ENCODE results near the gene PTTG1IP. TPM values are rescaled to one million over a fixed set of nuclear protein-coding genes. Genes with fewer than 3 reads are reported as not detected.

PTTG1IP gene
- total and polyA plus RNA-seq, 2 of the 13 experiments (the other 11 are each of a cell fraction or from before 2014, with no cell fraction given): 161 to 700 TPM

GRCh38 chr21:44845418-44846223, 27.9 kb downstream of the PTTG1IP start (continued):
- TF ChIP-seq, protein P1, sequence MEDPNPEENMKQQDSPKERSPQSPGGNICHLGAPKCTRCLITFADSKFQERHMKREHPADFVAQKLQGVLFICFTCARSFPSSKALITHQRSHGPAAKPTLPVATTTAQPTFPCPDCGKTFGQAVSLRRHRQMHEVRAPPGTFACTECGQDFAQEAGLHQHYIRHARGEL (CRISPR knock-in tag; IDR thresholded peaks at IDR 0.05): no peak
- TF ChIP-seq NFKB2 (CRISPR knock-in tag; IDR thresholded peaks at IDR 0.05; ENCODE audit: borderline replicate concordance) (no peak), GFI1 (CRISPR knock-in tag; IDR thresholded peaks at IDR 0.05; ENCODE audit: borderline replicate concordance) (peak; percentile 51; the same call in 1 of the 2 replicates), ZBTB26 (CRISPR knock-in tag; IDR thresholded peaks at IDR 0.05; ENCODE audit: borderline replicate concordance) (no peak), ZNF784 (CRISPR knock-in tag; IDR thresholded peaks at IDR 0.05; ENCODE audit: borderline replicate concordance) (0 out of 2 replicates have a peak, but pooled peaks have one; percentile 53), ZNF367 (CRISPR knock-in tag; IDR thresholded peaks at IDR 0.05; ENCODE audit: borderline replicate concordance) (no peak), ZNF672 (CRISPR knock-in tag; IDR thresholded peaks at IDR 0.05) (no peak), ZSCAN9 (CRISPR knock-in tag; IDR thresholded peaks at IDR 0.05; ENCODE audit: borderline replicate concordance) (no peak), DMAP1 (CRISPR knock-in tag; IDR thresholded peaks at IDR 0.05) (no peak), MYC (CRISPR knock-in tag; IDR thresholded peaks at IDR 0.05; ENCODE audit: borderline replicate concordance) (peak; percentile 55; the same call in 1 of the 2 replicates), RBAK (CRISPR knock-in tag; IDR thresholded peaks at IDR 0.05) (no peak), MTF1 (CRISPR knock-in tag; IDR thresholded peaks at IDR 0.05) (no peak), GTF3A (CRISPR knock-in tag; conservative IDR thresholded peaks at IDR 0.05) (no peak), GTF2F1 (IDR thresholded peaks at IDR 0.05; ENCODE audit: low read length) (no peak), SKI (IDR thresholded peaks at IDR 0.05; ENCODE audit: partially characterized antibody) (no peak), NFRKB (IDR thresholded peaks at IDR 0.05) (no peak), KLF13 (CRISPR knock-in tag; IDR thresholded peaks at IDR 0.05) (no peak), ZFP36 (IDR thresholded peaks at IDR 0.05; ENCODE audit: borderline replicate concordance, low read depth, low read length, partially characterized antibody) (no peak), ARHGAP35 (CRISPR knock-in tag; IDR thresholded peaks at IDR 0.05; ENCODE audit: borderline replicate concordance) (0 out of 2 replicates have a peak, but pooled peaks have one; percentile 60), FOXK2 (IDR thresholded peaks at IDR 0.05) (no peak), TEAD2 (CRISPR knock-in tag; IDR thresholded peaks at IDR 0.05) (no peak), NONO (IDR thresholded peaks at IDR 0.05) (no peak), NONO (CRISPR knock-in tag; conservative IDR thresholded peaks at IDR 0.05) (peak; percentile 52; the same call in 1 of the 2 replicates), RAD21 (CRISPR knock-in tag; IDR thresholded peaks at IDR 0.05) (0 out of 2 replicates have a peak, but pooled peaks have one; percentile 24), CBX1 (IDR thresholded peaks at IDR 0.05; ENCODE audit: low read depth) (no peak), SPEN (CRISPR knock-in tag; IDR thresholded peaks at IDR 0.05; ENCODE audit: low read depth) (no peak), ZNF331 (CRISPR knock-in tag; IDR thresholded peaks at IDR 0.05) (0 out of 2 replicates have a peak, but pooled peaks have one; percentile 30)
- TF ChIP-seq, protein P2, sequence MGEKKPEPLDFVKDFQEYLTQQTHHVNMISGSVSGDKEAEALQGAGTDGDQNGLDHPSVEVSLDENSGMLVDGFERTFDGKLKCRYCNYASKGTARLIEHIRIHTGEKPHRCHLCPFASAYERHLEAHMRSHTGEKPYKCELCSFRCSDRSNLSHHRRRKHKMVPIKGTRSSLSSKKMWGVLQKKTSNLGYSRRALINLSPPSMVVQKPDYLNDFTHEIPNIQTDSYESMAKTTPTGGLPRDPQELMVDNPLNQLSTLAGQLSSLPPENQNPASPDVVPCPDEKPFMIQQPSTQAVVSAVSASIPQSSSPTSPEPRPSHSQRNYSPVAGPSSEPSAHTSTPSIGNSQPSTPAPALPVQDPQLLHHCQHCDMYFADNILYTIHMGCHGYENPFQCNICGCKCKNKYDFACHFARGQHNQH (CRISPR knock-in tag; IDR thresholded peaks at IDR 0.05): peak; percentile 41; the same call in 1 of the 2 replicates

Measured in HepG2 (cell line).